Central memory CD4-positive, alpha-beta T cell (primary cell): Measurements from ENCODE around the gene FBXW5.
A peak's percentile ranks its signal among the peaks of the same experiment; 100 is the strongest.

Experiments
- DNase-seq: peaks from one replicate; pipeline ENCODE4 v3.0.0; 2022

Gene FBXW5

GRCh38 chr9:136961279-136962065, 16.9 kb upstream of the FBXW5 start:
- no peak for DNase-seq

- no peak for DNase-seq
Measured at GRCh38 chr9:136960938-136961275, 16.4 kb upstream of the FBXW5 start.

GRCh38 chr9:136960212-136960937, 15.8 kb upstream of the FBXW5 start:
- DNase-seq = peak; percentile 46

GRCh38 chr9:136958898-136959850, 14.6 kb upstream of the FBXW5 start:
- DNase-seq = no peak

- DNase-seq = no peak
Measured at GRCh38 chr9:136958473-136958872, 13.9 kb upstream of the FBXW5 start.

GRCh38 chr9:136957901-136958300, 13.4 kb upstream of the FBXW5 start:
- DNase-seq = no peak

GRCh38 chr9:136957461-136957860, 12.9 kb upstream of the FBXW5 start:
- no peak for DNase-seq

- no peak for DNase-seq
Measured at GRCh38 chr9:136956604-136957003, 12.1 kb upstream of the FBXW5 start.

GRCh38 chr9:136955943-136956335, 11.4 kb upstream of the FBXW5 start:
- no peak for DNase-seq

GRCh38 chr9:136955202-136955942, 10.8 kb upstream of the FBXW5 start:
- no peak for DNase-seq

- DNase-seq = no peak
Measured at GRCh38 chr9:136954270-136955083, 9.9 kb upstream of the FBXW5 start.

- DNase-seq = no peak
Measured at GRCh38 chr9:136953771-136954269, 9.3 kb upstream of the FBXW5 start.

- no peak for DNase-seq
Measured at GRCh38 chr9:136952876-136953770, 8.6 kb upstream of the FBXW5 start.

GRCh38 chr9:136952321-136952850, 7.8 kb upstream of the FBXW5 start:
- no peak for DNase-seq

- DNase-seq = no peak
Measured at GRCh38 chr9:136951541-136952320, 7.2 kb upstream of the FBXW5 start, which contains the start of gene LCN12. LCN12 (plus strand) TSS chr9:136952273; CDS start chr9:136952328, 55 bp downstream.

- no peak for DNase-seq
Measured at GRCh38 chr9:136950656-136951276, 6.2 kb upstream of the FBXW5 start.

GRCh38 chr9:136949817-136950655, 5.5 kb upstream of the FBXW5 start:
- DNase-seq = peak; percentile 93
